ENCODE results near the gene OR51M1.

The OR51M1 gene

GRCh38 chr11:5339771-5340322, 43.8 kb upstream of the OR51M1 start:
- Histone ChIP-seq H3K79me2 (ENCODE audit: low read length) (no peaks in the 10 kb centered on the region), H4K20me1 (ENCODE audit: insufficient read depth, low read length) (no peaks in the 10 kb centered on the region), H3K36me3 (replicated peaks; ENCODE audit: insufficient read depth, low read length) (no peaks in the 10 kb centered on the region), H3K9me3 (replicated peaks; ENCODE audit: insufficient read depth, low read length) (no peaks in the 10 kb centered on the region), H3K4me2 (ENCODE audit: low read depth, low read length) (peak overlapping the region; percentile 25; the same call in 1 of the 2 replicates), H3K4me3 (ENCODE audit: low read length) (no peak overlapping the region), H3K9me2 (replicated peaks; ENCODE audit: insufficient read depth, low read length) (no peaks in the 10 kb centered on the region), H2AFZ (ENCODE audit: low read length) (no peak overlapping the region), H3K27me3 (replicated peaks; ENCODE audit: insufficient read depth, low read length) (no peaks in the 10 kb centered on the region; the same call in 1 of the 2 replicates), H3K9ac (ENCODE audit: low read length) (no peak overlapping the region), H3K4me1 (ENCODE audit: low read length) (peaks cover 36% of the 10 kb centered on the region), H3F3A (ENCODE audit: insufficient read depth, low read length) (no peaks in the 10 kb centered on the region), H3K27ac (ENCODE audit: low read length) (no peak overlapping the region)
- TF ChIP-seq EZH2 (optimal IDR thresholded peaks at IDR 0.05; ENCODE audit: low read depth, low read length) (no peak), EZH2phosphoT487 (IDR thresholded peaks at IDR 0.05; ENCODE audit: low read length) (no peak), CTCF (IDR thresholded peaks at IDR 0.05; ENCODE audit: low read length) (no peak)
- no peak for DNase-seq

- no peak within 1 kb of the TSS for H3K27ac ChIP-seq (ENCODE audit: low read length)
- H3K9me2 ChIP-seq (replicated peaks; ENCODE audit: insufficient read depth, low read length) = no peaks in the 10 kb centered on the region
- no peak for DNase-seq
- TF ChIP-seq EZH2phosphoT487 (IDR thresholded peaks at IDR 0.05; ENCODE audit: low read length) = no peak
- no peak for TF ChIP-seq CTCF (IDR thresholded peaks at IDR 0.05; ENCODE audit: low read length)
- no peak for TF ChIP-seq EZH2 (optimal IDR thresholded peaks at IDR 0.05; ENCODE audit: low read depth, low read length)
- peaks cover 10% of the 10 kb centered on the region for H3K4me1 ChIP-seq (ENCODE audit: low read length)
- H3K9ac ChIP-seq (ENCODE audit: low read length) = no peak within 1 kb of the TSS
- no peak within 1 kb of the TSS for H3K4me3 ChIP-seq (ENCODE audit: low read length)
- H3F3A ChIP-seq (ENCODE audit: insufficient read depth, low read length) = no peaks in the 10 kb centered on the region
- no peaks in the 10 kb centered on the region for H3K36me3 ChIP-seq (replicated peaks; ENCODE audit: insufficient read depth, low read length)
- H3K79me2 ChIP-seq (ENCODE audit: low read length) = no peaks in the 10 kb centered on the region
- no peak within 1 kb of the TSS for H2AFZ ChIP-seq (ENCODE audit: low read length)
- H3K27me3 ChIP-seq (replicated peaks; ENCODE audit: insufficient read depth, low read length) = no peaks in the 10 kb centered on the region; the same call in 1 of the 2 replicates
- no peak within 1 kb of the TSS for H3K4me2 ChIP-seq (ENCODE audit: low read depth, low read length)
- no peaks in the 10 kb centered on the region for H4K20me1 ChIP-seq (ENCODE audit: insufficient read depth, low read length)
- H3K9me3 ChIP-seq (replicated peaks; ENCODE audit: insufficient read depth, low read length) = no peaks in the 10 kb centered on the region
Measured at GRCh38 chr11:5343474-5344335, 39.9 kb upstream of the OR51M1 start, which contains the start of gene OR51B5. Gene OR51B5, minus strand, starts transcription at chr11:5343524. Its CDS starts 0 bp downstream, at chr11:5343524.

GRCh38 chr11:5345831-5346230, 37.8 kb upstream of the OR51M1 start:
- Histone ChIP-seq H3F3A (ENCODE audit: insufficient read depth, low read length) (no peaks in the 10 kb centered on the region), H3K27ac (ENCODE audit: low read length) (no peak overlapping the region), H3K79me2 (ENCODE audit: low read length) (no peaks in the 10 kb centered on the region), H3K4me1 (ENCODE audit: low read length) (no peaks in the 10 kb centered on the region), H3K9me2 (replicated peaks; ENCODE audit: insufficient read depth, low read length) (no peaks in the 10 kb centered on the region), H3K27me3 (replicated peaks; ENCODE audit: insufficient read depth, low read length) (no peaks in the 10 kb centered on the region), H3K9me3 (replicated peaks; ENCODE audit: insufficient read depth, low read length) (no peaks in the 10 kb centered on the region), H3K4me3 (ENCODE audit: low read length) (no peak overlapping the region), H3K9ac (ENCODE audit: low read length) (no peak overlapping the region), H3K4me2 (ENCODE audit: low read depth, low read length) (no peak overlapping the region), H3K36me3 (replicated peaks; ENCODE audit: insufficient read depth, low read length) (no peaks in the 10 kb centered on the region), H4K20me1 (ENCODE audit: insufficient read depth, low read length) (no peaks in the 10 kb centered on the region), H2AFZ (ENCODE audit: low read length) (no peak overlapping the region)
- TF ChIP-seq EZH2phosphoT487 (IDR thresholded peaks at IDR 0.05; ENCODE audit: low read length) (no peak), CTCF (IDR thresholded peaks at IDR 0.05; ENCODE audit: low read length) (no peak), EZH2 (optimal IDR thresholded peaks at IDR 0.05; ENCODE audit: low read depth, low read length) (no peak)
- DNase-seq = no peak

Data from MM.1S (cell line).